Measurements from ENCODE around the gene OLFM3.

OLFM3 gene

GRCh38 chr1:101996825-101997465 lies at the start of gene OLFM3:
TSS of gene OLFM3 (minus strand) at chr1:101996926.
- no peak within 1 kb of the TSS for H3K4me3 ChIP-seq (ENCODE audit: low read depth, low read length)
- TF ChIP-seq CTCF (IDR thresholded peaks at IDR 0.05; ENCODE audit: low read depth, low read length) (no peak), POLR2A (IDR thresholded peaks at IDR 0.05; ENCODE audit: extremely low read depth, insufficient read length) (no peak), MYC (IDR thresholded peaks at IDR 0.05; ENCODE audit: low read depth, low read length) (no peak), MAX (IDR thresholded peaks at IDR 0.05; ENCODE audit: low read depth, low read length) (no peak)
- DNase-seq (ENCODE audit: low read depth) = peak; percentile 2

GRCh38 chr1:102045752-102046151 lies 49.0 kb upstream of the OLFM3 start:
- no peak for DNase-seq (ENCODE audit: low read depth)
- TF ChIP-seq MAX (IDR thresholded peaks at IDR 0.05; ENCODE audit: low read depth, low read length) (no peak), CTCF (IDR thresholded peaks at IDR 0.05; ENCODE audit: low read depth, low read length) (no peak), POLR2A (IDR thresholded peaks at IDR 0.05; ENCODE audit: extremely low read depth, insufficient read length) (no peak), MYC (IDR thresholded peaks at IDR 0.05; ENCODE audit: low read depth, low read length) (no peak)
- no peak overlapping the region for H3K4me3 ChIP-seq (ENCODE audit: low read depth, low read length)

- TF ChIP-seq POLR2A (IDR thresholded peaks at IDR 0.05; ENCODE audit: extremely low read depth, insufficient read length) (no peak), MYC (IDR thresholded peaks at IDR 0.05; ENCODE audit: low read depth, low read length) (no peak), CTCF (IDR thresholded peaks at IDR 0.05; ENCODE audit: low read depth, low read length) (no peak), MAX (IDR thresholded peaks at IDR 0.05; ENCODE audit: low read depth, low read length) (no peak)
Observed at GRCh38 chr1:102032534-102032933, 35.8 kb upstream of the OLFM3 start.

GRCh38 chr1:102019530-102019929 lies 22.8 kb upstream of the OLFM3 start:
- DNase-seq (ENCODE audit: low read depth) = no peak
- no peak overlapping the region for H3K4me3 ChIP-seq (ENCODE audit: low read depth, low read length)
- TF ChIP-seq MAX (IDR thresholded peaks at IDR 0.05; ENCODE audit: low read depth, low read length) (no peak), POLR2A (IDR thresholded peaks at IDR 0.05; ENCODE audit: extremely low read depth, insufficient read length) (no peak), CTCF (IDR thresholded peaks at IDR 0.05; ENCODE audit: low read depth, low read length) (no peak), MYC (IDR thresholded peaks at IDR 0.05; ENCODE audit: low read depth, low read length) (no peak)

More at GRCh38 chr1:102032534-102032933, 35.8 kb upstream of the OLFM3 start:
- DNase-seq (ENCODE audit: low read depth) = no peak
- no peak overlapping the region for H3K4me3 ChIP-seq (ENCODE audit: low read depth, low read length)

- H3K4me3 ChIP-seq (ENCODE audit: low read depth, low read length) = no peak overlapping the region
- no peak for DNase-seq (ENCODE audit: low read depth)
- TF ChIP-seq MAX (IDR thresholded peaks at IDR 0.05; ENCODE audit: low read depth, low read length) = no peak
- no peak for TF ChIP-seq MYC (IDR thresholded peaks at IDR 0.05; ENCODE audit: low read depth, low read length)
Observed at GRCh38 chr1:102015728-102016127, 19.0 kb upstream of the OLFM3 start.

- no peak for DNase-seq (ENCODE audit: low read depth)
- H3K4me3 ChIP-seq (ENCODE audit: low read depth, low read length) = no peak overlapping the region
- TF ChIP-seq POLR2A (IDR thresholded peaks at IDR 0.05; ENCODE audit: extremely low read depth, insufficient read length) (no peak), MAX (IDR thresholded peaks at IDR 0.05; ENCODE audit: low read depth, low read length) (no peak), MYC (IDR thresholded peaks at IDR 0.05; ENCODE audit: low read depth, low read length) (no peak), CTCF (IDR thresholded peaks at IDR 0.05; ENCODE audit: low read depth, low read length) (no peak)
Observed at GRCh38 chr1:102002057-102002456, 5.3 kb upstream of the OLFM3 start.
